OCI-LY1 (cell line): Measurements from ENCODE around the gene PLAAT2.

Experiments
- H2AFZ ChIP-seq: fragments of 200-600 bp; sonication (generic), shearing (Covaris generic); 2 replicates; pipeline ENCODE4 v1.6.0; 2014; ENCODE audit warnings: antibody characterized with exemption, mild to moderate bottlenecking, low read length
- H3F3A ChIP-seq: fragments of 200-600 bp; sonication (generic), shearing (Covaris generic); 2 replicates; pipeline ENCODE4 v1.6.0; 2014; ENCODE audit warnings: mild to moderate bottlenecking, antibody characterized with exemption, low read length, moderate library complexity; ENCODE audit not compliant: insufficient read depth
- H3K27ac ChIP-seq: fragments of 200-600 bp; sonication (generic); 2 replicates; pipeline ENCODE4 v1.5.1; 2014; ENCODE audit warnings: low read length, mixed run types, mild to moderate bottlenecking, low read depth; ENCODE audit not compliant: poor library complexity, severe bottlenecking
- H3K27me3 ChIP-seq: fragments of 200-600 bp; sonication (generic); 2 replicates; pipeline ENCODE4 v1.6.0; 2014; ENCODE audit warnings: antibody characterized with exemption, mild to moderate bottlenecking, low read length, moderate library complexity; ENCODE audit not compliant: insufficient read depth
- H3K36me3 ChIP-seq: fragments of 200-600 bp; sonication (generic); 2 replicates; pipeline ENCODE4 v1.6.1; 2014; ENCODE audit warnings: mild to moderate bottlenecking, antibody characterized with exemption, low read length, moderate library complexity, mixed read lengths; ENCODE audit not compliant: insufficient read depth
- H3K4me1 ChIP-seq: fragments of 200-600 bp; sonication (generic); 2 replicates; pipeline ENCODE4 v1.5.1; 2014; ENCODE audit warnings: mild to moderate bottlenecking, low read length, moderate library complexity; ENCODE audit not compliant: insufficient read depth, severe bottlenecking
- H3K4me2 ChIP-seq: fragments of 200-600 bp; sonication (generic), shearing (Covaris generic); 2 replicates; pipeline ENCODE4 v1.6.1; 2014; ENCODE audit warnings: low read length
- H3K4me3 ChIP-seq: fragments of 200-600 bp; sonication (generic); 2 replicates; pipeline ENCODE4 v1.5.1; 2014; ENCODE audit warnings: low read length, low read depth, mild to moderate bottlenecking, mixed read lengths; ENCODE audit not compliant: poor library complexity, severe bottlenecking
- H3K79me2 ChIP-seq: fragments of 200-600 bp; shearing (Covaris generic); 2 replicates; pipeline ENCODE4 v1.6.1; 2016; ENCODE audit warnings: mixed run types, low read length, mixed read lengths; ENCODE audit not compliant: insufficient read depth
- H3K9ac ChIP-seq: fragments of 200-600 bp; sonication (generic), shearing (Covaris generic); 2 replicates; pipeline ENCODE4 v1.6.1; 2014; ENCODE audit warnings: mild to moderate bottlenecking, low read length, mixed read lengths
- H3K9me2 ChIP-seq: fragments of 200-600 bp; sonication (generic), shearing (Covaris generic); 2 replicates; pipeline ENCODE4 v1.6.1; 2014; ENCODE audit warnings: low read depth, mild to moderate bottlenecking, low read length, mixed read lengths
- H3K9me3 ChIP-seq: fragments of 200-600 bp; shearing (Covaris generic); 2 replicates; pipeline ENCODE4 v1.6.1; 2014; ENCODE audit warnings: low read length, mixed read lengths
- H4K20me1 ChIP-seq: fragments of 200-600 bp; sonication (generic), shearing (Covaris generic); 2 replicates; pipeline ENCODE4 v1.6.0; 2016; ENCODE audit warnings: mild to moderate bottlenecking, low read length; ENCODE audit not compliant: insufficient read depth
- CTCF ChIP-seq: fragments of 200-600 bp; sonication (generic), shearing (Covaris generic); IDR thresholded peaks from 2 replicates; pipeline ENCODE4 v1.5.1; 2017; ENCODE audit warnings: mild to moderate bottlenecking, antibody characterized with exemption, low read length, moderate library complexity, mixed read lengths
- EZH2 ChIP-seq: fragments of 200-600 bp; sonication (generic), shearing (Covaris generic); IDR thresholded peaks from 2 replicates; pipeline ENCODE4 v1.8.0; 2017; ENCODE audit warnings: borderline replicate concordance, mixed run types, mild to moderate bottlenecking, antibody characterized with exemption, low read length, moderate library complexity, mixed read lengths

The PLAAT2 gene

GRCh38 chr11:63592975-63593395 lies 29.8 kb upstream of the PLAAT2 start:
- Histone ChIP-seq H3K9me2 (no peaks in the 10 kb centered on the region), H3K79me2 (no peaks in the 10 kb centered on the region), H3K9me3 (no peaks in the 10 kb centered on the region), H3K36me3 (no peaks in the 10 kb centered on the region), H3K4me1 (no peaks in the 10 kb centered on the region), H4K20me1 (no peaks in the 10 kb centered on the region), H2AFZ (no peak overlapping the region), H3K4me3 (no peak overlapping the region), H3K27me3 (no peaks in the 10 kb centered on the region), H3F3A (no peaks in the 10 kb centered on the region), H3K4me2 (no peak overlapping the region), H3K27ac (no peak overlapping the region), H3K9ac (no peak overlapping the region)
- TF ChIP-seq EZH2 (no peak), CTCF (peak; percentile 54)

GRCh38 chr11:63590024-63590788 lies 27.0 kb upstream of the PLAAT2 start:
- H3K9me3 ChIP-seq: no peaks in the 10 kb centered on the region
- no peak overlapping the region for H3K4me3 ChIP-seq
- no peaks in the 10 kb centered on the region for H3K27me3 ChIP-seq
- H3K4me2 ChIP-seq: no peak overlapping the region
- H3K79me2 ChIP-seq: no peaks in the 10 kb centered on the region
- H4K20me1 ChIP-seq: no peaks in the 10 kb centered on the region
- H3K36me3 ChIP-seq: no peaks in the 10 kb centered on the region
- no peaks in the 10 kb centered on the region for H3F3A ChIP-seq
- TF ChIP-seq CTCF (no peak), EZH2 (no peak)
- H3K9me2 ChIP-seq: no peaks in the 10 kb centered on the region
- H2AFZ ChIP-seq: no peak overlapping the region
- H3K9ac ChIP-seq: no peak overlapping the region
- H3K27ac ChIP-seq: no peak overlapping the region
- no peaks in the 10 kb centered on the region for H3K4me1 ChIP-seq

GRCh38 chr11:63589000-63589399 lies 25.8 kb upstream of the PLAAT2 start:
- Histone ChIP-seq H3K79me2 (no peaks in the 10 kb centered on the region), H3K9me3 (no peaks in the 10 kb centered on the region), H2AFZ (no peak overlapping the region), H3K4me2 (no peak overlapping the region), H3K27me3 (no peaks in the 10 kb centered on the region), H3K27ac (no peak overlapping the region), H3K9ac (no peak overlapping the region), H3F3A (no peaks in the 10 kb centered on the region), H4K20me1 (no peaks in the 10 kb centered on the region), H3K4me1 (no peaks in the 10 kb centered on the region), H3K36me3 (no peaks in the 10 kb centered on the region), H3K4me3 (no peak overlapping the region), H3K9me2 (no peaks in the 10 kb centered on the region)
- TF ChIP-seq EZH2 (no peak), CTCF (no peak)
